Suppressor macrophage (primary cell): ENCODE results near the gene UBE2L3.
"Not testable (repeated sequence)": the region's sequence is repeated elsewhere in the genome, so short reads cannot be mapped to it uniquely, and the experiment has no call there.

Experiments
- DNase-seq, 4 experiments: peaks; one replicate each; pipeline ENCODE4 v3.0.0-alpha.2; 2020 to 2022
- total RNA-seq, 17 experiments: gene quantifications; one replicate each; lab custom pipeline; 2026; ENCODE audit warnings: mixed read lengths in 6 of 17, inconsistent platforms in 3 of 17; lab: John Stamatoyannopoulos, UW

UBE2L3 gene
- 59.4 to 96.4 (median 81.2) reads per million in 17 experiments for total RNA-seq

GRCh38 chr22:21567456-21568346 is at the start of gene UBE2L3:
Gene UBE2L3, plus strand, starts transcription at chr22:21567714. Its CDS starts 31 bp downstream, at chr22:21567745.
- DNase-seq: peak; percentile 81 to 93 (median 86)

GRCh38 chr22:21526705-21527500 is 40.6 kb upstream of the UBE2L3 start:
- DNase-seq: not testable (repeated sequence)

DNA sequence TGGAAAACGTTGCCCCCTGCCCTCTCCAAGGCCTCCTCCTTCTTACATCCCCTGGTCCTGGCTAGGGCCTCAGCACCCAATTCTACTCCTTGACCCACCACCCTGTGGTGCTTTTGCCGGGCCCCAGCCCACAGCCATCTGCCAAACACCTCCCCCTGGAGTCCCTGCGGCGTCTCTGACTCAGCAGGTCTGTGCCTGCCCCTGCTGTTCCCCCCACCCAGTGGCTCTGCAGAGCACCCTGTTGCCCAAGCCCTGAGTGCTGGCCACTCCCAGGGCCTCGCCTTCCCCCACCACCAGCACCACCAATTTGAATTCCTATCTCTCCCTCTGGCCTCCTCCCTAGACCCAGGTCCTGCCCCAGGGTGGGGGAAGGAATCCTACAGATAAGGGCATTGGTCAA is 36.0 kb upstream of the UBE2L3 start:
- not testable (repeated sequence) for DNase-seq

DNA sequence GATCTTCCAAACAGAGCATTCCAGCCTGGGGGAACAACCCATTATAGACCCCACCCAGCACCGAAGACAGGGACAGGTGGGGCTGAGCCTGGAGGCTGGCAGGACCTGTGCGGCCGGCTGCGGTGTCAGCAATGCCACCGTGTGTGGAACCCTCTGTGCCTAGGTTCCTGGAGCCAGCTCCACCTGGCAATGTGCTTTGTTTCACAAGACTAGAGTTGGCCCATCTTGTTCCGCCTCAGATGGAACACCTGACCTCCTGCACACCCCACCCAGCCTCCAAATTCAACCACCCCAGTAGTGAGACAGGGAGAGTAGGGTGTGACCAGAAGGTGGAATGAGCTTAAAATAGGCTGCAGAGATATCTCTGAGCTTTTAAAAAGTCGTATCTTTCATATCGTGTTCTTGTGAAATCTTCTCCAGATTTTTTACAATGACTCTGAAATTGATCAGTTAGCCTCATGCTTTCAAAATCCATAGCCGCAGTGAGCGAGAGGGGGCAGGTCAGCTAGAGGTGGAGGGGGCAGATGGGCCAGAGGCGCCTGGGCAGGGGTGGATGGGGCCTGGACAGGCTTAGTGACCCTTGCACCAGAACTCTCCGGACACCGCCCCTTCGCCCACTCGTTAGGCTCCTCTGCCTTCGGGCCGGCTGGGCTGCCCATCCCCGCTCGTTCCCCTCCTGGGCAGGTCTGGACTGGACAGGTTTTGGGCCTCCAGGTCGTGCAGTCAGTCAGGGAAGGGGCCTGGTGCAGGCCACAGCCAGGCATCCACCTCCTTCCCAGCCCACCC is 34.5 kb upstream of the UBE2L3 start:
- not testable (repeated sequence) for DNase-seq

DNA sequence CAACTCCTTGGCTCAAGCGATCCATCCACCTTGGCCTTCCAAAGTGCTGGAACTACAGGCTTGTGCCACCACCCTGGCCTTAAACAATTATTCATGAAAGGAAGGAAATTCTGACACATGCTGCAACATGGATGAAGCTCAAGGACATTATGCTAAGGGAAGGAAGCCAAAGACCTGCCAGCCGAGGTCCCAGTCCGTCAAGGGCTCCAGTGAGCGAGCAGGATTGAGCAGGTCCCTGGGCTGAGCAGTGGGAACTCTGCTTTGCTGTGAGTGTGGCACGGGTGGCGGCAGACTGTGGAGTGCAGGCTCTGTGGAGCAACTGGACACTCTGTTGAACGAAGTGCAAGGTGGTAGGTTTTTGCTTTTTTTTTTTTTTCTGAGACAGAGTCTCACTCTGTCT is 27.7 kb upstream of the UBE2L3 start:
- not testable (repeated sequence) for DNase-seq

DNA sequence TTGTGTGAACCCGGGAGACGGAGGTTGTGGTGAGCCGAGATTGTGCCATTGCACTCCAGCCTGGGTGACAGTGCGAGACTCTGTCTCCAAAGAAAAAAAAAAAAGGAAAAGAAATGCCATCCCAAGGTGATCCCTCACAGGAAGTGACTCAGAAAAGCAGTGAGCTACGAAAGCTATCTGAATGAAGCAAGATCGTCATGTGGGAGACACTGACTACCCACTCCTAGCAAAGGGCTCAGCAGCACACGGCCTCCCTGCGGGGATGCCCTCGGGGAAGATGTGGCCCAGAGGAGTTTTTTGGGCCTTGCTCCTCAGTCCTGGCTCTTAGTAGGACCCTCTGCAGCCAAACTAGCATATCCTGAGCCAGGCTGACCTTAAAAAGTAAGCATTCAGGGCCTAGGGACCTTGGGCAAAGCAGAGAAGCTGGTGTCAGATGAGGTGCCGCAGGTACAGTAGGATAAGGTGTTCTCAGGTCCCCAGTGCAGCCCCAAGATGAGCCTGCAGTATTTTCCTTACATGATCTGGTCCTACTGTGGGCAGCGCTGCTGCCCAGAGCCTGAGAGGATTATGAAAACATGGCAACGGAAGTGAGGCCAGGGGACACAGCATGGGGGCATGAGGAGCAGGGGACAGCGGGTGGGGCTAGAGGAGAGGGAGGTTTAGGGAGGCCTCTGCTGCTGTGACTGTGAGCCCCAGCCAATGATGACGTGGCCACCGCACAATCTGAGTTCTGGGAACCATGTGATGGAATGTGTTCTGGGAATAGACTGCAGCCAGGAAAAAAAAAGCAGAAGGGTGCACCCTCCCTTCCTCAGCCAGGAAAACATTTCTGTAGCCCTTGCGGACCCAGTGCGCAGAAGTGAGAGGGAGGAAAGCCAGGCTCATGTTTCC is 22.8 kb upstream of the UBE2L3 start:
- DNase-seq: not testable (repeated sequence)

- DNase-seq: not testable (repeated sequence)
These were observed 18.0 kb upstream of the UBE2L3 start for GRCh38 chr22:21549558-21549957.

GRCh38 chr22:21550008-21550677 is 17.4 kb upstream of the UBE2L3 start:
- DNase-seq: not testable (repeated sequence)

GRCh38 chr22:21550678-21551047 is 16.9 kb upstream of the UBE2L3 start:
- not testable (repeated sequence) for DNase-seq

DNA sequence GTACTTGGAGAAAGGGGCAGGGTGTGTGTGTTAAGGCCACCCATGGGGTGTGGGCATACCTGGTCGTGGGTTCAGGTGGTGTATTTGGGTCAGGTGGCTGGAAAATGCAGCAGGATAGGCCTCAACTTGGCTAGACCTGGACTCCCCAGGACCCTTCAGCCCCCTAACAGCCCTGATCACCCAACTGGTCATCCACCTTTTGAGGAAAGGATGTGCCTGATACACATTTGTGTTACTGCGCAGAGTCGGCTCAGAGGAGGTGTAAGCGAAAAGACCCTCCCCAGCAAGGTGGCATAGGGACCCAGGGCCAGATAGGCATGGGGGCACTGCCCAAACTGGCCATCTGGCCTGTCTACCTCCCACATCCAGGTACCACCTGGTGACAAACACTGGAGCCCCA is 16.2 kb upstream of the UBE2L3 start, which contains the start of gene RIMBP3C:
TSS of gene RIMBP3C (minus strand) at position 101 of the 400 bp plus-strand sequence. CDS start 485 bp downstream, outside the sequence.
- not testable (repeated sequence) for DNase-seq

- not testable (repeated sequence) for DNase-seq
These were observed 8.0 kb upstream of the UBE2L3 start for GRCh38 chr22:21559345-21560125.

DNA sequence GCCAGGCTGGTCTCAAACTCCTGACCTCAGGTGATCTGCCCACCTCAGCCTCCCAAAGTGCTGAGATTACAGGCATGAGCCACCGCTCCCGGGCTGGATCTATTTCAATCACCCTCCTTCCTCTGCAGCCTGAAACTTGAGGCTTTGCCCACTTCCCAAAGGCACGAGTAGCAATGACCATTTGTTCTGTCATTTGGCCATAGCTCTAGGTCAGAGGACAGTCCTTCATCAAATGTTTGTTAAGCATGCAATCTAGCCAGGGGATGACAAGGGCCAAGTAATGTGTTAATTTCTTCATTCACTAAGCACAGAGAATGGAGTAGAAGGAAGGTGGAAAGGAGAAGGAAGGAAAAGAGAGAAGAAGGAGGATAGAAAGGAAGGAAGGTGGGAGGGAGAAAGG is 6.9 kb upstream of the UBE2L3 start:
- not testable (repeated sequence) for DNase-seq

DNA sequence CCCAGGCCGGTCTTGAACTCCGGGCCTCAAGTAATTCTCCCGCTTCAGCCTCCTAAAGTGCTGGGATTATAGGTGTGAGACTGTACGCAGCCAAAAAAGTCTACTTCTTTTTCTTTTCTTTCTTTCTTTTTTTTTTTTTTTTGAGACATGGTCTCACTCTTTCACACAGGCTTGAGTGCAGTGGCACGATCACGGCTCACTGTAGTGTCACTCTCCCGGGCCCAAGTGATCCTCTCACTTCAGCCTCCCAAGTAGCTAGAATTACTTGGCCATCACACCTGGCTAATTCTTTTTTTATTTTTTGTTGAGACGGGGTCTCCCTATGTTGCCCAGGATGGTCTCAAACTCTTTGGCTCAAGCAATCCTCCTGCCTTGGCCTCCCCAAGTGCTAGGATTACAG is 3.6 kb upstream of the UBE2L3 start:
- no peak for DNase-seq

GRCh38 chr22:21564411-21564810 is 3.1 kb upstream of the UBE2L3 start:
- no peak for DNase-seq

DNA sequence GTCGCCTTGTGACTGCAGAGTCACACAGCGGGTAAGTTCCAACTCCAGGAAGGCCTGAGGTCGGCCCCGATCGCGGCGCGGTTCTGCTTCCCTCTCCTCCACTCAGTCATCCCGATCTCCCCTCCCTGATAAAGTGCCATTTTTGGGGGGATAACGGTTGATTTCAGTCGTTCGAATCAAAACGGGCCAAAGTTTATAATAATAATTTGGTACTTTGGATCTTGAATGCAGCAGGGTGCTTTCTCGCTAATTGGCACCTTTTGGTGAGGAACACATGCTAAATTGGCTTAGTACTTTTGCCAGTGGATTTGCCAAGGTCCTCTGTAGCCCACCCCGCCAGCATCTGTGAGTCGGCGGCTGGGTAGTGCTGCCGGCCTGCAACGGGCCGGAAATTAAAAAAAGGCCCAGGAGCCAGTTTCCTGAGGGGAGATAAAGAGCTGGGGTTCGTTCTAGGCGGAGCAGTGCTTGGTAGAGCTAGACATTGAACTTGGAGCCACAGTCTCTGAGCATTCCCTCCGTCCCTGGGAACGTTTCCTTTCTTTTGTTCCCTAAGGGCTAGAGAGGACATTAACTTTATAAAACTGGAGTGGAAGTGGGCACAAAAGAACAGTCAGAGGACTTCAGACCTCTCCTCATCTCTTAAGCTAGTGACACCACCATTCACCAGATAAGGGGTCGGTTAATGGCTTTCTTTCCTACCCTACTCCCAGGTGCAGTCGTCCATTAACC is 997 bp downstream of the UBE2L3 start:
- peak; percentile 20 to 76 (median 57) for DNase-seq

GRCh38 chr22:21569076-21569427 is 1.5 kb downstream of the UBE2L3 start:
- DNase-seq: not testable (repeated sequence)

- DNase-seq: peak; percentile 71 to 76 (median 73)
These were observed 2.1 kb downstream of the UBE2L3 start for GRCh38 chr22:21569459-21570170.

DNA sequence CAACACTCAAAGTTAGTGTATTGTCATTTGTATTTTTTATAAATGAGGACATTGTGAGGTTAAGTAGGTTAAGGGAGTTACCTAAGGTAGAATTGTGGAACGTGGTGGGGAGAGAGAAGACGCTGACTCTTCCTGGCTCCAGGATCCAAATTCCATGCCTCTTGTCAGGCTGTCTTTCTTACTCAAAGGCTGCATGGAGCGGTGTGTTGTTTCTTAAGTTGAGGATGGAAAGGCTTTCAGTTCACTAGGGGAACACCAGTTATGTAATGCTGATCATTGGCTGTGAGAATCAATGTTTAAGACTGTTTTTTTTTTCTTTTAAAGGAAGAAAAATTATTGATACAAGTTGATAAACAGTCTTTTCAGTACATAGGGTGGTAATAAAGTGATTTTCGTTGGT is 2.9 kb downstream of the UBE2L3 start:
- DNase-seq: no peak

DNA sequence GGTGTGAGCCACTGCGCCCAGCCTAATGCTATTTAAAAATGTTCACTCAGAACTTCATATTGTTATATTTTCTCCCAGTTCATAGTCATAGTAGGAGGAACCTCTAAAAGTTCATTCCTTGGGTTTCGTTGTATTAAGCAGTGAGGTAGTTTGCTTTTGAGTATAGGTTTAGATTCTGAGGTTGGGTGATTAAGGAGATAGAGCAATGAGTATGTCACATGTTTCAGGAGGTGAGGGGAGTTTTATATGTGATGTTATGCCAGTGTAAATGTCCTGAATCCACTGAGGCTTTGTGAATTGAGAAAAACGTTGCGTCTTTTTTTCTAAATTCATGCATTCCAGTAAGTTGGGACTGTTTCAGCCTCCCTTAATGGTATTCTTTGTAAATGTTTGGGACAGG is 4.2 kb downstream of the UBE2L3 start:
- no peak for DNase-seq
